H9 (cell line): ENCODE data around the gene ANKS3. TPM values are rescaled to one million over a fixed set of nuclear protein-coding genes. Genes with fewer than 3 reads are reported as not detected.

Source experiments
- DNase-seq: peaks from one replicate; pipeline ENCODE4 v3.0.0-alpha.2; 2017
- H2AFZ ChIP-seq: one replicate; pipeline ENCODE4 v1.6.1; 2013; ENCODE audit warnings: mild to moderate bottlenecking, low read length, control low read depth, moderate library complexity
- H2AK5ac ChIP-seq: 2 replicates; pipeline ENCODE4 v1.6.1; 2013; ENCODE audit warnings: low read length, control low read depth, mixed read lengths; ENCODE audit not compliant: insufficient read length
- H2BK120ac ChIP-seq: one replicate; pipeline ENCODE4 v1.6.1; 2013; ENCODE audit warnings: low read depth, mild to moderate bottlenecking, low read length, control low read depth, inconsistent platforms; ENCODE audit not compliant: poor library complexity, severe bottlenecking
- H2BK12ac ChIP-seq: 2 replicates; pipeline ENCODE4 v1.6.1; 2013; ENCODE audit warnings: low read length, control low read depth, mixed read lengths, low read depth; ENCODE audit not compliant: insufficient read length
- H2BK15ac ChIP-seq: 2 replicates; pipeline ENCODE4 v1.6.1; 2013; ENCODE audit warnings: low read depth, low read length, control low read depth
- H2BK20ac ChIP-seq: one replicate; pipeline ENCODE4 v1.6.1; 2013; ENCODE audit warnings: low read depth, mild to moderate bottlenecking, low read length, control low read depth, inconsistent platforms; ENCODE audit not compliant: poor library complexity, severe bottlenecking
- H2BK5ac ChIP-seq: 2 replicates; pipeline ENCODE4 v1.6.1; 2013; ENCODE audit warnings: low read length, control low read depth, mixed read lengths; ENCODE audit not compliant: insufficient read length
- H3K14ac ChIP-seq: 2 replicates; pipeline ENCODE4 v1.6.1; 2013; ENCODE audit warnings: low read length, control low read depth; ENCODE audit not compliant: insufficient read depth
- H3K18ac ChIP-seq: 2 replicates; pipeline ENCODE4 v1.6.1; 2013; ENCODE audit warnings: low read depth, mild to moderate bottlenecking, mixed read lengths, low read length, control low read depth; ENCODE audit not compliant: insufficient read length
- H3K23ac ChIP-seq: 2 replicates; pipeline ENCODE4 v1.6.1; 2013; ENCODE audit warnings: low read length, control low read depth, mixed read lengths, low read depth; ENCODE audit not compliant: insufficient read length
- H3K23me2 ChIP-seq: 2 replicates; pipeline ENCODE4 v1.6.1; 2013; ENCODE audit warnings: low read depth, mild to moderate bottlenecking, mixed read lengths, low read length, control low read depth; ENCODE audit not compliant: insufficient read length, poor library complexity, severe bottlenecking
- H3K27ac ChIP-seq: 2 replicates; pipeline ENCODE4 v1.5.1; 2013; ENCODE audit warnings: low read length, control low read depth, mixed read lengths, low read depth; ENCODE audit not compliant: insufficient read length
- H3K27me3 ChIP-seq: 2 replicates; pipeline ENCODE4 v1.6.1; 2013; ENCODE audit warnings: low read length, control low read depth, inconsistent platforms; ENCODE audit not compliant: insufficient read depth
- H3K4ac ChIP-seq: 2 replicates; pipeline ENCODE4 v1.6.1; 2013; ENCODE audit warnings: low read depth, mild to moderate bottlenecking, control low read depth, inconsistent platforms, low read length, moderate library complexity
- H3K4me1 ChIP-seq: 2 replicates; pipeline ENCODE4 v1.6.1; 2013; ENCODE audit warnings: low read length, control low read depth, inconsistent platforms; ENCODE audit not compliant: insufficient read depth
- H3K4me2 ChIP-seq: 2 replicates; pipeline ENCODE4 v1.6.1; 2013; ENCODE audit warnings: low read length, control low read depth, mixed read lengths; ENCODE audit not compliant: insufficient read length, insufficient read depth
- H3K56ac ChIP-seq: 2 replicates; pipeline ENCODE4 v1.6.1; 2013; ENCODE audit warnings: low read depth, mild to moderate bottlenecking, mixed read lengths, low read length, control low read depth; ENCODE audit not compliant: insufficient read length
- H3K79me1 ChIP-seq: 2 replicates; pipeline ENCODE4 v1.6.1; 2013; ENCODE audit warnings: low read depth, mild to moderate bottlenecking, moderate library complexity, low read length, control low read depth, inconsistent platforms; ENCODE audit not compliant: insufficient read depth, poor library complexity, severe bottlenecking
- H3K79me2 ChIP-seq: 2 replicates; pipeline ENCODE4 v1.6.1; 2013; ENCODE audit warnings: low read length, control low read depth, inconsistent platforms; ENCODE audit not compliant: insufficient read depth
- H3K9ac ChIP-seq: 2 replicates; pipeline ENCODE4 v1.6.1; 2013; ENCODE audit warnings: low read length, control low read depth, mixed read lengths; ENCODE audit not compliant: insufficient read length; ENCODE audit errors: extremely low read depth
- H3K9me3 ChIP-seq: one replicate; pipeline ENCODE4 v1.6.1; 2013; ENCODE audit warnings: low read depth, low read length, inconsistent platforms; ENCODE audit not compliant: control insufficient read depth
- H3T11ph ChIP-seq: one replicate; pipeline ENCODE4 v1.6.1; 2013; ENCODE audit warnings: mild to moderate bottlenecking, low read length, control low read depth, inconsistent platforms
- H4K20me1 ChIP-seq: one replicate; pipeline ENCODE4 v1.6.1; 2013; ENCODE audit not compliant: control insufficient read depth, insufficient read length, insufficient read depth
- H4K5ac ChIP-seq: 2 replicates; pipeline ENCODE4 v1.6.1; 2013; ENCODE audit warnings: low read depth, mild to moderate bottlenecking, mixed read lengths, low read length, control low read depth; ENCODE audit not compliant: insufficient read length
- H4K8ac ChIP-seq: replicated peaks from 2 replicates; pipeline ENCODE4 v1.6.1; 2013; ENCODE audit warnings: low read length, control low read depth, mixed read lengths, low read depth; ENCODE audit not compliant: insufficient read length
- H4K91ac ChIP-seq: 2 replicates; pipeline ENCODE4 v1.6.1; 2013; ENCODE audit warnings: low read depth, mild to moderate bottlenecking, moderate library complexity, mixed read lengths, low read length, control low read depth; ENCODE audit not compliant: insufficient read length
- H3K27ac Mint-ChIP-seq, 3 experiments: 2 replicates in 2 of 3; 3 replicates in 1 of 3; pipeline ENCODE4 v1.8.0; 2020 to 2021; ENCODE audit warnings: mixed read lengths in 3 of 3, mild to moderate bottlenecking in 1 of 3, moderate library complexity in 1 of 3
- H3K27me3 Mint-ChIP-seq: 2 replicates; pipeline ENCODE4 v1.8.0; 2021; ENCODE audit warnings: low read depth, mild to moderate bottlenecking, moderate library complexity, mixed read lengths
- H3K36me3 Mint-ChIP-seq, 3 experiments: 2 replicates in 2 of 3; 3 replicates in 1 of 3; pipeline ENCODE4 v1.8.0; 2020 to 2021; ENCODE audit warnings: low read depth in 3 of 3, mixed read lengths in 3 of 3; ENCODE audit not compliant: insufficient read depth in 1 of 3
- H3K4me1 Mint-ChIP-seq, 2 experiments: 2 replicates each; pipeline ENCODE4 v1.8.0; 2020; ENCODE audit warnings: mixed read lengths in 2 of 2
- H3K4me3 Mint-ChIP-seq, 2 experiments: 2 replicates in 1 of 2; 3 replicates in 1 of 2; pipeline ENCODE4 v1.8.0; 2020 to 2021; ENCODE audit warnings: mild to moderate bottlenecking in 2 of 2, mixed read lengths in 2 of 2, moderate library complexity in 1 of 2
- H3K9me3 Mint-ChIP-seq, 2 experiments: 2 replicates in 1 of 2; 3 replicates in 1 of 2; pipeline ENCODE4 v1.8.0; 2020; ENCODE audit warnings: mild to moderate bottlenecking in 2 of 2, mixed read lengths in 2 of 2, moderate library complexity in 1 of 2
- CTCF ChIP-seq: fragments of 200-600 bp; sonication (generic); conservative IDR thresholded peaks from 3 replicates; pipeline ENCODE4 v1.8.0; 2021; ENCODE audit warnings: antibody characterized with exemption, mild to moderate bottlenecking
- WGBS: extraction: QIAGEN DNeasy Blood & Tissue Kit; methylation state at CpG from one replicate; pipeline ENCODE4 v1.1.7; 2013; ENCODE audit warnings: missing lambda C conversion rate, low lambda C conversion rate, mixed read lengths; ENCODE audit not compliant: insufficient read length; ENCODE audit errors: extremely low coverage; 5-methylcytosine and 5-hydroxymethylcytosine counted together
- total RNA-seq: library from RNA; stranded (reverse); gene quantifications from 2 replicates; pipeline ENCODE4 v1.2.1, GENCODE V29; 2021

The ANKS3 gene
- total RNA-seq, 1 experiment from 2014 or later = 32.0 TPM

- Histone ChIP-seq H2BK5ac (no peak overlapping the region), H3K27ac (no peak overlapping the region), H3K4me1 (no peaks in the 10 kb centered on the region), H2BK20ac (no peak overlapping the region), H3K23ac (no peak overlapping the region), H2AFZ (no peak overlapping the region), H4K8ac (no peak overlapping the region), H3K4ac (no peak overlapping the region), H2BK12ac (no peak overlapping the region), H3K14ac (no peak overlapping the region), H3K9ac (no peak overlapping the region), H3K79me1 (no peaks in the 10 kb centered on the region), H2AK5ac (no peak overlapping the region), H3T11ph (no peak overlapping the region), H3K56ac (no peak overlapping the region), H3K4me2 (no peak overlapping the region), H2BK15ac (no peak overlapping the region), H4K5ac (no peak overlapping the region), H2BK120ac (no peak overlapping the region), H3K79me2 (no peaks in the 10 kb centered on the region), H3K27me3 (no peaks in the 10 kb centered on the region), H3K23me2 (no peaks in the 10 kb centered on the region), H3K9me3 (no peaks in the 10 kb centered on the region), H4K91ac (no peak overlapping the region), H4K20me1 (no peaks in the 10 kb centered on the region), H3K18ac (no peak overlapping the region)
- Mint-ChIP-seq H3K4me1 (no peaks in the 10 kb centered on the region), H3K27me3 (no peaks in the 10 kb centered on the region), H3K9me3 (no peaks in the 10 kb centered on the region), H3K27ac (no peak overlapping the region; a peak in 1 of 7 replicates), H3K36me3 (peaks cover 17 to 62% (median 54%) of the 10 kb centered on the region in 3 experiments; a peak in 6 of 7 replicates), H3K4me3 (no peak overlapping the region)
- TF ChIP-seq CTCF = no peak
- WGBS = no CpG with 5 or more reads among the region's 7 CpGs
- no peak for DNase-seq
These were observed 31.6 kb downstream of the ANKS3 start for GRCh38 chr16:4702466-4702808.
